GM19193 (cell line): ENCODE data around the gene ADAMTS3.

ENCODE experiments used
- POLR2A ChIP-seq: IDR thresholded peaks from 4 replicates; pipeline ENCODE4 v1.6.1; 2011; ENCODE audit not compliant: insufficient read depth, insufficient read length; ENCODE audit errors: extremely low read depth

Gene ADAMTS3

GRCh38 chr4:72323227-72323626, 245.8 kb downstream of the ADAMTS3 start:
- no peak for TF ChIP-seq POLR2A

GRCh38 chr4:72320223-72320948, 248.6 kb downstream of the ADAMTS3 start:
- no peak for TF ChIP-seq POLR2A

- TF ChIP-seq POLR2A: no peak
Observed at GRCh38 chr4:72319601-72320021, 249.4 kb downstream of the ADAMTS3 start.

- no peak for TF ChIP-seq POLR2A
Observed at GRCh38 chr4:72318421-72319170, 250.4 kb downstream of the ADAMTS3 start.

GRCh38 chr4:72314869-72315268, 254.2 kb downstream of the ADAMTS3 start:
- no peak for TF ChIP-seq POLR2A

GRCh38 chr4:72313121-72313520, 255.9 kb downstream of the ADAMTS3 start:
- TF ChIP-seq POLR2A: no peak

- TF ChIP-seq POLR2A: no peak
Observed at GRCh38 chr4:72312032-72312650, 256.9 kb downstream of the ADAMTS3 start.

GRCh38 chr4:72311291-72311690, 257.7 kb downstream of the ADAMTS3 start:
- no peak for TF ChIP-seq POLR2A

- no peak for TF ChIP-seq POLR2A
Observed at GRCh38 chr4:72305620-72306019, 263.4 kb downstream of the ADAMTS3 start.

- TF ChIP-seq POLR2A: no peak
Observed at GRCh38 chr4:72305080-72305479, 263.9 kb downstream of the ADAMTS3 start.

GRCh38 chr4:72302981-72303704, 265.9 kb downstream of the ADAMTS3 start:
- TF ChIP-seq POLR2A: no peak

- no peak for TF ChIP-seq POLR2A
Observed at GRCh38 chr4:72301759-72302158, 267.3 kb downstream of the ADAMTS3 start.

GRCh38 chr4:72300126-72300525, 268.9 kb downstream of the ADAMTS3 start:
- no peak for TF ChIP-seq POLR2A

- TF ChIP-seq POLR2A: no peak
Observed at GRCh38 chr4:72295966-72296557, 273.0 kb downstream of the ADAMTS3 start.

- no peak for TF ChIP-seq POLR2A
Observed at GRCh38 chr4:72290737-72291136, 278.3 kb downstream of the ADAMTS3 start.
